Endothelial cell of umbilical vein (primary cell): ENCODE results near the gene OTULINL.

Experiments
- EZH2 ChIP-seq: IDR thresholded peaks from 2 replicates; pipeline ENCODE4 v1.6.1; 2012; ENCODE audit warnings: borderline replicate concordance, low read depth, mild to moderate bottlenecking, moderate library complexity, low read length, inconsistent platforms; ENCODE audit not compliant: severe bottlenecking
- JUN ChIP-seq: IDR thresholded peaks from 2 replicates; pipeline ENCODE4 v1.6.1; 2011; ENCODE audit warnings: borderline replicate concordance, low read depth; ENCODE audit not compliant: insufficient read length, insufficient read depth
- MYC ChIP-seq: IDR thresholded peaks from one replicate; pipeline ENCODE4 v1.6.1; 2011; ENCODE audit warnings: mild to moderate bottlenecking, low read depth, low read length
- POLR2A ChIP-seq: IDR thresholded peaks from 2 replicates; pipeline ENCODE4 v1.6.1; 2012; ENCODE audit warnings: low read depth, mild to moderate bottlenecking, control low read depth, low read length
- POLR2AphosphoS5 ChIP-seq: IDR thresholded peaks from 2 replicates; pipeline ENCODE4 v1.6.1; 2012; ENCODE audit warnings: low read depth, mild to moderate bottlenecking, control low read depth, low read length, moderate library complexity; ENCODE audit not compliant: insufficient read depth
- TF ChIP-seq, protein P1 (sequence below), 2 donors: IDR thresholded peaks; 1 replicate in 1 of 2; 2 replicates in 1 of 2; pipeline ENCODE4 v1.5.1; 2011; ENCODE audit warnings: low read length in 2 of 2, mild to moderate bottlenecking in 2 of 2, moderate library complexity in 2 of 2, control low read depth in 1 of 2, inconsistent platforms in 1 of 2, low read depth in 1 of 2; ENCODE audit not compliant: insufficient read depth in 1 of 2; ENCODE audit errors: extremely low read depth in 1 of 2
- TF ChIP-seq, protein P2 (sequence below): IDR thresholded peaks from 2 replicates; pipeline ENCODE4 v1.6.1; 2011; ENCODE audit not compliant: insufficient read depth, insufficient read length

DNA sequence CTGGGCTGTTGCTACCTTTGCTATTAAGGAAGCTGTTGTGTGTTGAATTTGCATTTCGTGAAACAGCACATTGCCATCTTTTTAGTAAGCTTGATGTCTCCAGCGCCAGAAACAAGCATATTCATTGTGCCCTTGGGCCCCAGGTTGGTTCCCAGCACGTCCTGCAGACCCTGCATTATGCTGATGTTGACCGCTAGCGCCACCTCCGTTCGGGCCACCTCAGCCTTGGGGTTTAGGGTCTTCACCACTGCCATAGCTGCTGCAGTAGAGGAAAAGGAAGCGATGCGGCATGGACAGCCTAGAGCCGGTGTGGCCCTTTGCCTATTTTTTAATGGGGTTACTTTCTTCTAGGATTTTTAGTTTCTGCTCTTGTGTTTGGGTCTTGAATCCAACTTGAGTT is 59.2 kb downstream of the OTULINL start:
- no peak for TF ChIP-seq MYC
- no peak for TF ChIP-seq POLR2AphosphoS5
- no peak for TF ChIP-seq POLR2A
- TF ChIP-seq, protein P1, sequence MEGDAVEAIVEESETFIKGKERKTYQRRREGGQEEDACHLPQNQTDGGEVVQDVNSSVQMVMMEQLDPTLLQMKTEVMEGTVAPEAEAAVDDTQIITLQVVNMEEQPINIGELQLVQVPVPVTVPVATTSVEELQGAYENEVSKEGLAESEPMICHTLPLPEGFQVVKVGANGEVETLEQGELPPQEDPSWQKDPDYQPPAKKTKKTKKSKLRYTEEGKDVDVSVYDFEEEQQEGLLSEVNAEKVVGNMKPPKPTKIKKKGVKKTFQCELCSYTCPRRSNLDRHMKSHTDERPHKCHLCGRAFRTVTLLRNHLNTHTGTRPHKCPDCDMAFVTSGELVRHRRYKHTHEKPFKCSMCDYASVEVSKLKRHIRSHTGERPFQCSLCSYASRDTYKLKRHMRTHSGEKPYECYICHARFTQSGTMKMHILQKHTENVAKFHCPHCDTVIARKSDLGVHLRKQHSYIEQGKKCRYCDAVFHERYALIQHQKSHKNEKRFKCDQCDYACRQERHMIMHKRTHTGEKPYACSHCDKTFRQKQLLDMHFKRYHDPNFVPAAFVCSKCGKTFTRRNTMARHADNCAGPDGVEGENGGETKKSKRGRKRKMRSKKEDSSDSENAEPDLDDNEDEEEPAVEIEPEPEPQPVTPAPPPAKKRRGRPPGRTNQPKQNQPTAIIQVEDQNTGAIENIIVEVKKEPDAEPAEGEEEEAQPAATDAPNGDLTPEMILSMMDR (IDR thresholded peaks at IDR 0.05; ENCODE audit: extremely low read depth in 1 of 2, insufficient read depth in 1 of 2, low read depth in 1 of 2, low read length in 2 of 2) = no peak
- no peak for TF ChIP-seq JUN
- TF ChIP-seq, protein P2, sequence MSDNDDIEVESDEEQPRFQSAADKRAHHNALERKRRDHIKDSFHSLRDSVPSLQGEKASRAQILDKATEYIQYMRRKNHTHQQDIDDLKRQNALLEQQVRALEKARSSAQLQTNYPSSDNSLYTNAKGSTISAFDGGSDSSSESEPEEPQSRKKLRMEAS = no peak
- TF ChIP-seq EZH2 = no peak
